GM18870 (cell line): Measurements from ENCODE around the gene SRM.
"Not testable (repeated sequence)": the region's sequence is repeated elsewhere in the genome, so short reads cannot be mapped to it uniquely, and the experiment has no call there.

Experiments
- ATAC-seq: cut with Tn5 transposase; IDR thresholded peaks from one replicate; pipeline ENCODE4 v1.9.1; 2021; ENCODE audit warnings: moderate library complexity; ENCODE audit not compliant: unreplicated experiment

SRM gene

DNA sequence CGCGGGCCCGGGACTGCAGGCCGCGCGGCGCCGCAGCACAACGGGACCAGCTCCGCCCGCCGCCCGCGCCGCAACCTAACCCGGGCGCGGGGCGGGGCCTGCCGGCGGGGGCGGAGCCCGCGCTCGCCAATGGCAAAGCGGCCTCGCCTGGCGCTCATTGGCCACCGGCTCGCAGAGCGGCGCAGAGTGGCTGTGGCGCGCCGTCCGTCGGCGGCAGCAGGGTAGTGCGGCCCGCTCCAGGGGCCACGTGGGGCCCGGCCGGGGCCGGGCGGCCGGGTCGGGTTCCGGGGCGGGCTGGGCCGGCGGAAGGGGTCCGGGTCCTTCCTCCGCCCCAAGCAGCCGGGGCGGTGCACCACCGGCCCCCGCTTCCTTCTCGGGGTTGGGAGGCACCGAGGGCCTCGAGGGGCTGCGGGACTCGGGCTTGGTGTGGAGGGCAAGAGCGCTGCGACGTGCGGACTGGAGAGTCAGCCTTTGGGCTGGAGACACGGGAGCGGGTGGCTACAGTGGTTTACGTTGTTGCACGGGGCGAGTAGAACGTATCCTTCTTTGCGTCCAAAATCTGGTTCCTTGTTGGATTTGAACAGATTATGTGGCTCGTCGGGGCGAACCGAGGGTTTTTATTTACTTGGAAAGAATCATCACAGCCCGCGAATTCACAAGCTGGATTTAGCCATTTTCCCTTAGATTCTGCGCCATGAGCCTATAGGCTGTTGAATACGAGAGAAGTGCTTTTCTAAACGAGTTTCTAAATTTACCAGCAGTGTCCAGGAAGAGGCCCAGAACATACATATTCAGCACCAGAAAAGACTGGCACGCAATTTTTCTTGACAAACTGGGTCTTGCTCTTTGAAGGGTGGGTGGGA is at the start of gene SRM:
Gene SRM, minus strand, starts transcription at position 51 of the 863 bp plus-strand sequence. CDS start 75 bp downstream, outside the sequence.
- no peak for ATAC-seq

DNA sequence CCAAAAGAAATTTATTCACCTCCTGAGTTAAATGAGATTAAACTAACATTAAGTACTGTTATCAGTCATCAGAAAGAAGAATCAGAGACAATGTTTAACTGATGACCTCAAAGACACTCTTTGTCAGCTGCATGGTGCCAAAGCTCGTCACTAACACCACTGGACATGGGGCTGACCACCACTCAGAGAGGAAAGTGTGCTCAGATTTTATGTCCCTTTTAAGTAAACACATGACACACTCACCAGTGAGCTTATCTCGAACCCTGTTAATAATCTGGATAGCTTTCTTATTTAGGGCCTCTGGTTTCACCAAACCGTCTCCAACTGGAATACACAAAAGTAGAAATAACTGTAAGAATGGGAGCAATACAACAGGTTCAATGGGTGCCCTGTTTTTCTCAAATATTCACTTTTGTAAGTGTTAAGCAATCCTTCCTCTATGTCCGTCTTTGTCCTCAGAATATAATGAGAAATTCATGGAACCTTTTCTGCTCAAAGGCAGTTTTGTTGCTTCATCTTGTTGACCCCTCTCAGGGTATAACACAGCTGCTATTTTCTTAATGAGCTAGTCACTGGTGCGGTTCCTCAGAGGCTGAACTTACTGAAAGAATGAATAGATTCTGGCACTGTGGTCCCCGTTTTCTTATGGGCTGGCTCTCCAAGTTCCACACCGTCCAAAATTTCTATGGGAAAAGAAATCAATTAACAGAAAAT is 49.4 kb upstream of the SRM start:
- ATAC-seq: no peak

DNA sequence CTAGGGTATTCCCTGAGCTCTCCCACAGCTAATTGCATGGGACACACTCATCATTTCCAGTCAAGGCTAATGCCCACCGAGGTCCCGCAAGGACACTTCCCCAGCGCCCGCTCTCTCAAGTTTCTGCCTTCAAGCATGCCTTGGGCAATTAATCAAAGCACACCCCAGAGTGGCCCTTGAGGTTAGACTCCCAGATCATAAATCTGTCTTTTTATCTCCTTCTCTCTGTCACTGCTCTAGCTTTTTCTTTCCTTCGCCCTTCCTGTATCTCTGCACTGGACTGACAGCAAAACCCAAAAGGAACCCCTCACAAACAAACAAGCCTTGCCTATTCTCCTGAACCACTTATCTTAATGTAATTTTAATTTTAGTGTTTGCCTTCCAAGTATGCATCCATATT is 47.8 kb upstream of the SRM start:
- ATAC-seq: no peak

DNA sequence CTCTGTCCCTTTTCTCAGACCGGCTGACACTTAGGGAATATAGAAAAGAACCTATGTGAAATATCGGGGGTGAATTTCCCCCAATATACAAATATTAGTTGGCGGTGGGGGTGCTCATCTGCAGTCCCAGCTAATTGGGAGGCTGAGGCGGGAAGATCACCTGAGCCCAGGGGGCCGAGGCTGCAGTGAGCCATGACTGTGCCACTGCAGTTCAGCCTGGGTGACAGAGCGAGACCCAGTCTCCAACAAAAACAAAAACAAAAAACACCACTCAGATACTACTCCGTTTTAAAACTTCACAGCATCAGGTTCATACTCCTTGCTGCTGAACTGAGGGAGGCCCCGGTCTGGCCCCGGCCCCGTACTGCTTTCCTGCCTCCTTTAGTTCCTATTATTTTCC is 45.8 kb upstream of the SRM start:
- ATAC-seq: no peak

DNA sequence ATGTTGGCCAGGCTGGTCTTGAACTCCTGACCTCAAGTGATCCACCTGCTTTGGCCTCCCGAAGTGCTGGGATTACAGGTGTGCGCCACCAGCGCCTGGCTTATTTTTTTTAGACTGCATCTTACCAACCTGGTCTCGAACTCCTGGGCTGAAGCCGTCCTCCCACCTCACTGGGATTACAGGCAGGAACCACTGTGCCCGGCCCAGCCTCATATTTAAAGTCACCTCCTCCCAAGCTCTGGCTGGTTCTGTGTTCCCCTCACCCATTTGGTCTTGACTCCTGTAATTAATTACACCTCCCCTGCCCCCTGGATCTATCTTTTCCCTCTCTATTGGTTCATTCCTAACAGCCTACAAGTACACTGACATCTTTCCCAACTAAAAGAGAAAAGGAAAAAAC is 41.5 kb upstream of the SRM start:
- no peak for ATAC-seq

DNA sequence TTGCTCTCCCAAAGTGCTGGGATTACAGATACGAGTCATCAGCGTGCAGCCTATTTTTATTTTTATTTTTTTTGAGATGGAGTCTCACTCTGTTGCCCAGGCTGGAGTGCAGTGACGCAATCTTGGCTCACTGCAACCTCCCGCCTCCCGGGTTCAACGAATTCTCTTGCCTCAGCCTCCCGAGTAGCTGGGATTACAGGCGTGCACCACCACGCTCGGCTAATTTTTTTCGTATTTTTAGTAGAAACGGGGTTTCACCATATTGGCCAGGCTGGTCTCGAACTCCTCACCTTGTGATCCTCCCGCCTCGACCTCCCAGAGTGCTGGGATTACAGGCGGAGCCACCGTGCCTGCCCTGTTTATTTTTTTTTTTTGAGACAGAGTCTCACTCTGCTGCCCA is 41.0 kb upstream of the SRM start:
- ATAC-seq: not testable (repeated sequence)

DNA sequence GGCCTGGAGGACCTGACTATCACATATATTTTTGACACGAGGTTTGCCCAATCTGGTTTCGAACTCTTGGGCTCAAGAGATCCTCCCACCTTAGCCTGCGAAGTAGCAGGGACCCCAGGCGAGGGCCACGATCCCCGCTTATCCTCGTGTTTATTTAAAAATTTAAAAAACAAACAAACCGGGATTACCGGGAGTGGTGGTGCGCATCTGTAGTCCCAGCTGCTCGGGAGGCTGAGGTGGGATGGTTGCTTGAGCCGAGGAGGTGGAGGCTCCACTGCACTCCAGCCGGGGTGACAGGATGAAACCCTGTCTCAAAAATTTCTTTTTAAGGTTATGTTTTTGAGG is 40.3 kb upstream of the SRM start:
- ATAC-seq: no peak

DNA sequence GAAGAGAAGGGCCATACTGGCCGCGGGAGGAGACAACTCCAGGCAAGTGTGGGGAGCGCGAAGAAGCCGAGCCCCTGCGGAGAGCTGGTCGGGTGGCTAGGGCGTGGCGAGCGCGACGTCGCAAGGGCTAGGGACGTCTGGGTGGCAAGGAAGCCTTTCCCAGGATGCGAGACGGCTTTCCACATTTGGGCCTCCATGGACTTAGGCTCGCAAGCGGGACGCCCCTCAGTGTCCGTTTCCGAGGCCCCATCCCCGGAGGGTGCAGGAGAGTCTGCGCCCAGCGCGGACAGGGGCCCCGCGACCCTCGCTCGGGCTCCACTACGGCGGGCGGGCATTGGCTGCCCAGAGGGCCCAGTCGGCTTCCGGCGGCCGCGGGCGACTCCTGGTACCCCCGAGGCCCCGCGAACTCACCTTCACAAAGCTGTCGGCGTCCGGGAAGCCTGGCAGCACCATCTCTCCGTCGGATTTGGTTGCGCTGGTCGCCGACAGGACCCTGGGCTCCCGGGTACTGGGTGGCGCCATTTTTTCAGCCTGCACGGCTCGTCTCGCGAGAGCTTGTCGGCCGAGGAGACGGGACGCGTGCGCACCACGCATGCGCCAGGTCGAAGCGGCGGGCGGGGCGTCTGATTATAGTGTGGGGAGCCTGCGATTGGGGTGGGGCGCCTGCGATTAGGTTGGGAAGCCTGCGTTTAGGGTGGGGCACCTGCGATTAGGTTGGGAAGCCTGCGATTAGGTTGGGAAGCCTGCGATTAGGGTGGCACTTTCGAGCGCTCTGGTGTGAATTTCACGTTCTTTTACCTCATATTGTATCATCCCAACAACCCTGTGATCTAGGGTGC is 39.7 kb upstream of the SRM start, which contains the start of gene EXOSC10:
Gene EXOSC10, minus strand, starts transcription at position 560 of the 839 bp plus-strand sequence. Its CDS starts 38 bp downstream, at position 522.
- ATAC-seq: peak; percentile 65

DNA sequence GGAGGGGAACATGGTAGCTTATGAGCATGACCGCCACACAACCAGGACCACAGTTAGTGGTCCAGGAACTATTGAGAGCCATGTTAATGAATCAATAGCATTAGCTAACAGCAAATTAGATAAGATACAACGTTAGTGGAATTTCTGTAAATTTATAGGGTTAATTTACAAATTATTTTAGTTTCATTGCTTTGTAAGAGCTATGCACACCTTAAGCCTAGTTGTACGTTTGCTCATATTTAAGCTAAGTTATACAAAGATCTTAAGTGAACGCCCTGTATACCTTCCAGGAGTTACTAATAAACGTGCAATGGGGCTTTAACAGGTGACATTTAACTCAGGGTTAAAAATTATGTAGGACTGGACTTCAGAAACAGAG is 39.1 kb upstream of the SRM start:
- peak; percentile 24 for ATAC-seq

DNA sequence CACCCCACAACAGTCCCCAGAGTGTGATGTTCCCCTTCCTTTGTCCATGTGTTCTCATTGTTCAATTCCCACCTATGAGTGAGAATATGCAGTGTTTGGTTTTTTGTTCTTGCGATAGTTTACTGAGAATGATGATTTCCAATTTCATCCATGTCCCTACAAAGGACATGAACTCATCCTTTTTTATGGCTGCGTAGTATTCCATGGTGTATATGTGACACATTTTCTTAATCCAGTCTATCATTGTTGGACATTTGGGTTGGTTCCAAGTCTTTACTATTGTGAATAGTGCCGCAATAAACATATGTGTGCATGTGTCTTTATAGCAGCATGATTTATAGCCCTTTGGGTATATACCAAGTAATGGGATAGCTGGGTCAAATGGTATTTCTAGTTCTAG is 24.0 kb upstream of the SRM start:
- ATAC-seq: not testable (repeated sequence)

DNA sequence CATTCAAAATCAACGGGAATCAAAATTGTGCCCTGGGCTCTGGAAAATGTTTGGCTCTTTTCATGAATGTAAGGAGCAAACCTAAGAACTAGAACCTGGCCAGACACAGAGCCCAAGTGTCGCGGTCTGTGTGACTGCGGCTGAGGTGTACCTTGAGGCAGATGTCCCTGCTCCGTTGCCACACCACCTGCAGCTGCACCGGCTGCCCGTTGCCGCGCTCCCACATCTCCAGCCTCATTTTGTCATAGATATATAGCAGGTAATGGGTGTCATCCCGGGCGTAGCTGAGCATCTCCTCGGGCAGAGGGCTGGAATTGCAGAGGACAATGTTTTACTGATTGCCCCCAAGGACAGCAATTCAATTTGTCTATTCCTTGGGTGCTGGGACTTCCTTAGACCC is 21.1 kb upstream of the SRM start:
- ATAC-seq: no peak

DNA sequence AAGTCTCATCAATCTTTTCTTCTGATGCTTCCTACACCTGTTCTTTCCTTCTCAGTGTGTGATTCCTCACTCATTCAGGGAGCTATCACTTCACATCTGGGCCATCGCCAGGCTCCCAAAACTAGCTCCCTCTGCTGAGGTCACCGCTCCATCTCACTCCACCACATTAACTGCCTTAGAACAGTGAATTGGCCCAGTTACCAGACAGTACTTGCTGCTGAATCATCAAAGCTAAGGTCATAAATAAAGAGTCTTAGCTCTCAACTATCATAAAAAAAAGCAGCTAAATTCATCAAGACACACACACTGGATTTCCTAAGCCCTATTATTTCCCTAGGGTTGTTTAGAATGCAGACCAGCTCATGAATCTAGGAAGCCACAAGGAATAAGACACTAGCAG is 18.8 kb upstream of the SRM start:
- ATAC-seq: no peak

DNA sequence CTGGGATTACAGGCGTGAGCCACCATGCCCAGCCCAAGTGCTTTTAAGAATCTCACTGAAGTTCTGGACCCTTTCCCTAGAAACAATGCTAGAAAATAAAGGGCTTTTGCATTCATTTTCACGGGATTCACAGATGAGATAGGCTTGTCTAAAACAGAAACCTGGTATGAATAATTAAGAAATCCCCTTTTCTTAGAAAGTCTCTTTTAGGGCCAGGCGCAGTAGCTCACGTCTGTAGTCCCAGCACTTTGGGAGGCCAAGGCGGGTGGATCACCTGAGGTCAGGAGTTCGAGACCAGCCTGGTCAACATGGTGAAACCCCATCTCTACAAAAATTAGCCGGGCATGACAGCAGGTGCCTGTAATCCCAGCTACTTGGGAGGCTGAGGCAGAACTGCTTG is 13.6 kb upstream of the SRM start:
- ATAC-seq: not testable (repeated sequence)

DNA sequence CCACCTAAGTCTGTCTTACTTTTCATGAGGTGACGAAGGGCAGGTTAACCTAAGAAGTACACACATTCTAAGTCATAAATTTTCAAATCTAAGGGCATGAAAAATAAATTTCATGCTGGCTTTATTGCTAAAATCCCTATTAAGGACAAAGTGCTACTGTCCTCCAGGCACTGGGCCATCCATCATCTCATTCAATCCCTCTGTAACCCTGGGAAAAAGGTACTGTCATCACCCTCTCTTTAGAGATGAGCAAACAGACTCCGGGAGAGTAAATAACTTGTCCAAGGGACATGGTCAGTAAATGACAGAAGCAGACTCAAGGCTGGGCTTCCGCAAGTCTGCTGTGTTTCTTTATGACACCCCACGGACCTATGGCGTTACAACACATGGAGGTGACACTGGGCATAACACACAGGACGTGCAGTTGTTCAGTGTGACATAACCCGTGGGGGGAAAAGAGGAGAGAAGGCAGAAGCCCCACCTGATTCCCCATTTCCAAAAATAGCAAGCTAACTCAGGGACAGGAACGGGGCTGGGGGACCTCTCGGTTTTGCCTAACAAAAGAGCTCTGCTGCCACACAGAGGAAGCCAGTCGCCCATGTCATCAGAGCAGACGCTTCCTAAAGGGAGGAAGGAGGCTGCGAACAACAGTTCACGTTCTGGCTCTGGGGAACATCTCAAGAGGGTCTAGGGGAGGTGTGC is 12.5 kb upstream of the SRM start:
- ATAC-seq: no peak

DNA sequence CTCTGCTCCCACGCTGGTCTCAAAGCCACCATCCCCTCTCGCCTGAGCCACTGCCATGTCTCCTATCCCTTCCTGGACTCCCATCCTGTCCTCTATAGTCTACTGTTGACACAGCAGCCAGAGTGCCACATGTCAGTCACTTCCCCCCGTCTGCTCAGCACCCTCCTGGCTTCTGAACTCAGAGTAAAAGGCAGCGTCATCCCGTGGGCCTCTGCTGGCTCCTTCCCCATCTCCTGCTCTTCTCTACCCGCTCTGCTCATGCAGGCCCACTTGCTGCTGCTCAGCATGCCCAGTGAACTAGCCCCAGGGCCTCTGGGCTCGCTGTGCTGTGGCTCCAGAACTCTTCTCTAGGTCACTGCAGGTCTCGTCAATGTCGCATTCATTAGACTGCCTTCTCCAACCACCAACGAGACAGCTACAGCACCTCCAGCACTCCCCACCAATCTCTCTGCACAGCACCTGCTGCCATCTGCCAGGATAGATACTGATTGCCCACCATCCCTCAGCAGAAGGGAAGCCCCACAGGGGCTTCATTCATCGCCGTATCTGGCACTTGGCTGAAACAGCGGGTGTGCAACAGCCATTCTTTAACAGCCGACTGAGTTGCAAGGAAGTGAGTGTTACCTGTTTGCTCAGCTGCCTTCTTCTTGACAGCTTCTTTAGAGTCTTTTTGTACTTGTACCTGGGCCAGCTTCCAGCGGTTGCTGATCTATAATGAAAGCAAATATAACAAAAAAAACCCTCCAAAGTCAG is 11.8 kb upstream of the SRM start:
- ATAC-seq: no peak

DNA sequence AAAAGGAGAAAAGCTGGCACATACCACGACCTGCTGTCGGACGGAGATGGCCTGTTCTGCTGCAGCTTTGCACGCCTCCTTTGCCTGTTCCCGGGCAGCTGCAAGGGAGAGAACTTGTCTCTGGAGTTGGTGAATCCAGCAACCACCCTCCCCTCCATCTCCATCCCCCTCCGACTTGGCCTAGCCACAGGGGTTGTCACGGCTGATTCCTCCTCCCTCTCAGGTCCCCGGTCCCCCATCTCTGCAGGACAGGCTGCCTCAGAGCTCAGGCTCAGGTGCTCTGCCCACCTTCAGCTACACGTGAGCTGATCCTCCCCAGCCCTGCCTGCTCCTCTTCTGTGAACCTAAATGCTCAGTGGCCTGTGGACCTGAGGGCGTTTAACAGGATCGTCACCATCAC is 11.1 kb upstream of the SRM start:
- no peak for ATAC-seq

DNA sequence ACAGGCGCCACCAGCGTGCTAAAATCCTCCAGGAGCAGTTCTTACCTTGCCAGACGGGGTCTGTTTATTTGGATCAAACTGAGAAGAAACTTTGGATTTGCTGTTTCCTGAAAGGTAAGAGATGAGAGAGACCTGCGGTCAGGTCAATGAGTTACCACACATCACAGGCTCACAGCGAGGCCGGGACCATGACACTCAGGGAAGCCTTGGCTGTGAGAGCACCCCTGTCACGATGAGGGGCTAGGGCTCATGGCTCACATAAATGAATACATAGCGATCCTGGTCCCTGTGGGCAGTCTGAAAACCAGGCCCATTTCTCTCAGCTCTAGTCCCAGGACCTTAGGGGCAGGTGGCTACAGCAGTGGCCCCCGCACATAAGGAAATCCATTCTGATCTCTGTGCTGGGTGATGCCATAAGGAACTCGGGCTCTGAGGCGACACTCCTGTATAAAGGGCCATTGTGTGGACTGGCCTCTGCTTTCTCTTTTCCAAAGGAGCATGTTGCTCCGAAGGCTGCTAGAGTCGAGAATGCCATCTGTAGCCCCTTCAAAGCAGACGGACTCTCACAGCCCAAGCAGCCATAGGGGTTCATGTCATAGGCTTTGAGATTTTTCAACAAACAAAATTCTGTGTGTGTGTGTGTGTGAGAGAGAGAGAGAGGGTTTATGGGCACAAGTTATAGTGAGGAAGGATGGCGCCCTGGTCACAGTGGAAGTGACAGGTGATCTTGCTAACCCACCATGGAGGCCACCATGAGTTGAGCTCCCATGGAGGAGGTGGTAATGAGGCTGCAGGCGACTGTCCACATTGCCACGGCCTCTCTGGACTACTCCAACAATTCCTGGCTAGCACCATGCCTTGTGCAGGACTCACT is 9.0 kb upstream of the SRM start:
- no peak for ATAC-seq

DNA sequence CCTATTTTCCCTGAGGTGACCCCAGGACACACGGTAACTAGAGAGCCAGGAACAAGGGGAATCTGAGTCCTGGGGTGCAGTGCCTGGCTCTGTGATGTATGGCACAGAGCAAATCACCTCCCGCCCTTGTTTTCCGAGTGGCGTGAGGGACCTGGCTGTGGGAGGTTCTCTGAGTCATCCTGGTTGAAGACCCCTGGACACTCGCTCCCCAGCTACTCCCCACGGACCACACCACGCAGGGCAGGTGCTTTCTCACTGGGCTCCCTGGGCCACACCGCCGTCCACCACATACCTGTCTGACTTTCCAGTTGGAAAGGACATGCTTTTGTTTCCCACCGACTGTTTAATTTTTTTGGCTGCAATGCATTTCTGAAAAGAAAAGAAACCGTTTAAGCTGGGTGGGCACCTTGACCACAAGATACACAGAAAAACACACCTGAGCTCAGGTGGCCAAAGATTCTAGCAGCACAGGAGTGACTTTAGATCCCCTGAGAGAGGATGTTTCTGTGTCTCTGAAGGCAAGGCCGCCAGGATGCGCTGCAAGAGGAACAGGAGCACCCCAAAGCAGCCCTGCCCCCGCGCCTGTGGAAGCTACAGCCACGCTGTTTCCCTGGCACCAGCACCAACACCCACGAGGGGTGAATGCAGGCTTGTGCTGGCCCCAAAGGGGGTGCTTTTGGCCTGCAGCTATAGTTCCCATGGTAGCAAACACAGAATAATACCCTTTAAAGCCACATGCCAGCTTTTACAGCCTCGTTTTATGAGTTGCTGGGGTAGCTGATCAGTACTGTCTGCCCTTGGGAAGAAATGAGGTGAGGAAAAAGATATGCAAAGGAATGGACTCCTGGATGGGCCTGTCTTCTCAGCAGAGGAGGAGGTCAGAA is 8.1 kb upstream of the SRM start:
- no peak for ATAC-seq
